ENCODE data around the gene MBIP.

Gene MBIP

GRCh38 chr14:36306836-36307235 lies 13.6 kb downstream of the MBIP start:
- no peak for DNase-seq

GRCh38 chr14:36304895-36305294 lies 15.5 kb downstream of the MBIP start:
- DNase-seq = no peak

- no peak for DNase-seq
Observed at GRCh38 chr14:36303960-36304359, 16.5 kb downstream of the MBIP start.

GRCh38 chr14:36302823-36303222 lies 17.6 kb downstream of the MBIP start:
- DNase-seq = no peak

- no peak for DNase-seq
Observed at GRCh38 chr14:36301159-36301558, 19.3 kb downstream of the MBIP start.

GRCh38 chr14:36300337-36300736 lies 20.1 kb downstream of the MBIP start:
- DNase-seq = no peak

GRCh38 chr14:36295642-36296627 lies 24.5 kb downstream of the MBIP start:
- no peak for DNase-seq

GRCh38 chr14:36294543-36294942 lies 25.9 kb downstream of the MBIP start:
- no peak for DNase-seq

GRCh38 chr14:36293824-36294223 lies 26.6 kb downstream of the MBIP start:
- DNase-seq = no peak

- DNase-seq = no peak
Observed at GRCh38 chr14:36289954-36290353, 30.5 kb downstream of the MBIP start.

- DNase-seq = no peak
Observed at GRCh38 chr14:36288496-36288895, 31.9 kb downstream of the MBIP start.

GRCh38 chr14:36284971-36285595 lies 35.4 kb downstream of the MBIP start:
- no peak for DNase-seq

GRCh38 chr14:36281309-36281708 lies 39.1 kb downstream of the MBIP start:
- DNase-seq = peak; percentile 5

- no peak for DNase-seq
Observed at GRCh38 chr14:36279306-36280190, 40.9 kb downstream of the MBIP start.

- no peak for DNase-seq
Observed at GRCh38 chr14:36275741-36276140, 44.7 kb downstream of the MBIP start.

- no peak for DNase-seq
Observed at GRCh38 chr14:36271939-36272907, 48.2 kb downstream of the MBIP start.

GRCh38 chr14:36271222-36271621 lies 49.2 kb downstream of the MBIP start:
- no peak for DNase-seq

GRCh38 chr14:36270191-36270590 lies 50.2 kb downstream of the MBIP start:
- no peak for DNase-seq

- DNase-seq = no peak
Observed at GRCh38 chr14:36268121-36268520, 52.3 kb downstream of the MBIP start.

GRCh38 chr14:36264595-36264994 lies 55.8 kb downstream of the MBIP start:
- no peak for DNase-seq

- no peak for DNase-seq
Observed at GRCh38 chr14:36264107-36264506, 56.3 kb downstream of the MBIP start.
